OCI-LY3 (cell line): ENCODE results near the gene CARNS1.

Source experiments
- CTCF ChIP-seq: fragments of 200-600, 300-600 bp; sonication (generic); IDR thresholded peaks from 2 replicates; pipeline ENCODE4 v1.5.1; 2014; ENCODE audit warnings: antibody characterized with exemption, low read length, low read depth
- EZH2phosphoT487 ChIP-seq: fragments of 200-600 bp; shearing (Covaris generic); IDR thresholded peaks from 2 replicates; pipeline ENCODE4 v1.6.1; 2018; ENCODE audit warnings: antibody characterized with exemption, mixed run types, low read depth

- TF ChIP-seq CTCF = peak; percentile 89
- no peak for TF ChIP-seq EZH2phosphoT487
Measured at GRCh38 chr11:67373648-67374570, 41.6 kb upstream of the CARNS1 start.
